ENCODE data around the gene MATN3.
"Not testable (repeated sequence)": the region's sequence is repeated elsewhere in the genome, so short reads cannot be mapped to it uniquely, and the experiment has no call there.

MATN3 gene, protein sequence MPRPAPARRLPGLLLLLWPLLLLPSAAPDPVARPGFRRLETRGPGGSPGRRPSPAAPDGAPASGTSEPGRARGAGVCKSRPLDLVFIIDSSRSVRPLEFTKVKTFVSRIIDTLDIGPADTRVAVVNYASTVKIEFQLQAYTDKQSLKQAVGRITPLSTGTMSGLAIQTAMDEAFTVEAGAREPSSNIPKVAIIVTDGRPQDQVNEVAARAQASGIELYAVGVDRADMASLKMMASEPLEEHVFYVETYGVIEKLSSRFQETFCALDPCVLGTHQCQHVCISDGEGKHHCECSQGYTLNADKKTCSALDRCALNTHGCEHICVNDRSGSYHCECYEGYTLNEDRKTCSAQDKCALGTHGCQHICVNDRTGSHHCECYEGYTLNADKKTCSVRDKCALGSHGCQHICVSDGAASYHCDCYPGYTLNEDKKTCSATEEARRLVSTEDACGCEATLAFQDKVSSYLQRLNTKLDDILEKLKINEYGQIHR

GRCh38 chr2:20012282-20013125 is at the start of gene MATN3:
Gene MATN3 (minus strand): TSS chr2:20012668. CDS start chr2:20012631, 37 bp downstream.
- DNase-seq (ENCODE audit: low spot score), result no peak

- no peak for DNase-seq (ENCODE audit: low spot score)
These were observed 49.5 kb upstream of the MATN3 start for GRCh38 chr2:20061940-20062339.

DNA sequence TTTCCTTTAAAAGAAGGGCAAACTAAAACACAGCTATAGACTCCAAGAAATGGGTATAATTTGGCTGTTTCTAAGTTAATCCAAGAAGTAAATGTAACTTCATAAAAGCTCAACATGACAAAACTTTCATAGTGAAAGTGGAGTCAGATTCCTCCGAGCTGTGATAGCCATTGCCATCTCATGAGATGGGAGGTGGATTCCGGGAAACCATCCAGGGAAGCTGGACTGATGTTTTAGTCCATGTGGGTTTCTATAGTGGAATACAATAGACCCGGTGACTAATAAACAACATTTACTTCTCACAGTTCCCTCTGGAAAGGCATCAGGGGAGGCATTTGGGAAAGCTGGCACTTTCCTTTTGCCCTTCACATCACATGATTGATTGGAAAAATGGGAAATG is 49.0 kb upstream of the MATN3 start:
- DNase-seq (ENCODE audit: low spot score), result no peak

DNA sequence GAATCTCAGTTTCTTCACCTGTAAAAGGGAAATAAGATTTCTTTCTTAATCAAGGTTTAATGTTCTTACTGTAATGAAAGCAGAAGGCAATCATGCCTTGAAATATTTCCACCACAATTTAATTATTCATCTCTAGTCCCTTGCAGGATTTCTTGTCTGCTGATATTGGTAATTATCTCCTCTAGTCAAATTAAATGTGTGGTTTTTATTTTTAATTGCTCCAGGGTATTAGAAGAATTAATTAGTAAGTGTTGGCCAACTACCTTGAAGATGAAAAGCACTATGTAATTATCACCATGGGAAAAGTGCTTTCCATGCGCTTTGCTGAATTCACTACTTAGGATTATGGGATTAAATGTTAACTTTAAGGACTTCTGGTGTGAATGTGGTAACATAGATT is 47.6 kb upstream of the MATN3 start:
- no peak for DNase-seq (ENCODE audit: low spot score)

DNA sequence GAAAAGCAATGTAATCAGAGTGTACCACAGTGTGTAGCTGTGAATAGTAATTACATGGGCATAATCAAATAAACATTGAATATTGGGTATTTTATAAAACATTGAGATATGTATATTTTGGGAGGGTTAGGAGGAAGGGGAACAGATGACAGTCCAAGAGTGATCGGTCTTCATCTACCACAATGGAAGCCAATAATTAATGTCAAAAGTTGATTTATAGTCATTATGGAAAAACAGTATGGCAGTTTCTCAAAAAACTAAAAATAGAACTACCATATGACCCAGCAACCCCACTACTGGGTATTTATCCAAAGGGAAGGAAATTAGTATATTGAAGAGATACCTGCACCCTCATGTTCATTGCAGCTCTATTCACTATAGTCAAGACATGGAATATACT is 44.8 kb upstream of the MATN3 start:
- DNase-seq (ENCODE audit: low spot score), result no peak

GRCh38 chr2:20054931-20055330 is 42.5 kb upstream of the MATN3 start:
- DNase-seq (ENCODE audit: low spot score), result no peak

GRCh38 chr2:20054119-20054518 is 41.7 kb upstream of the MATN3 start:
- DNase-seq (ENCODE audit: low spot score), result no peak

GRCh38 chr2:20052861-20053281 is 40.4 kb upstream of the MATN3 start:
- DNase-seq (ENCODE audit: low spot score), result no peak

GRCh38 chr2:20052229-20052851 is 39.9 kb upstream of the MATN3 start:
- no peak for DNase-seq (ENCODE audit: low spot score)

- DNase-seq (ENCODE audit: low spot score), result peak; percentile 99
These were observed 39.2 kb upstream of the MATN3 start, which contains the start of gene LAPTM4A for GRCh38 chr2:20051532-20052228. Gene LAPTM4A (minus strand): TSS chr2:20051628. CDS start chr2:20051520, 108 bp downstream.

- peak; percentile 73 for DNase-seq (ENCODE audit: low spot score)
These were observed 38.4 kb upstream of the MATN3 start for GRCh38 chr2:20050646-20051531.

DNA sequence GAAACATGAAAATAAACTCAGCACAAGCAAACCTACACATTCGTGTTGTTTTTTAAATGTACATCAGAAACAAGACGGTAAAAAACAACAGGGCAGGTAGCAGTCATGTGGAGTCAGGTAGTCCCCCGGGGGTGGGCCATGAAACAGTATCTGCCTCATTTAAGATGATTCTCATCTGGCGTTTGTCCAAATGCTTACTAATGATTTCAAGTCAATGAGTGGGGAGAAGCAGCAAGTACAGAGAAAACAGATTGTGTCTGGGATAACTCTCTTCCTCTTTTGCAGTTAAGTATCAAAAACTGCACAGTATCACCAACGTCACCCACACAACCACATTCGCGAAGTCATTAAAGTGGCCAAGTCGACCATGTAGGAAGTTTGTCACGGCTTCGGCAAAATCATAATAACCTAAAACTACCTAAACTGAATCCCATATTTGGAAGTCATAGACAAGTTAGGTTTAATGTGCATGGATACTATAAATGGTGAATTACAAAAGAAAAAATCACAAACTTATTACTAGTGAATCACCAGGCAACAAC is 37.7 kb upstream of the MATN3 start:
- DNase-seq (ENCODE audit: low spot score), result peak; percentile 49

DNA sequence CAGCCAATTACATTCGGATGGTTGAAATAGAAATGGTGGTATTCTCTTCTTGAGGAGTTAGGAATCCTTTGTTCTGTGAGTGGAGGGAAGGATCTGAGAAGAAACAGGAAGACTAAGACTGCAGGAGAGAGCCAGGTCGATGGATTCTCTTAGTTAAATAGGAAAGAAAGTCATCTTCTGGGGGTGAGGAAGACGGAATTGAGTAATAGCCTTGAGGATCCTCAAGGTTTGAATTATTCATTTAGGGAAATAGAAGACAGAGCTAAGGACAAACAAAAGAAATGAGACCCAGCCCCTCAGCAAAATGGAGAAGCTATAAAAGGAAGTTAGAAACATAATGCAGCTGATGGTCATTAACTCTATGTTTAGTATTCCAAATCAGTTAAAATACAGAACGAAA is 37.2 kb upstream of the MATN3 start:
- peak; percentile 37 for DNase-seq (ENCODE audit: low spot score)

DNA sequence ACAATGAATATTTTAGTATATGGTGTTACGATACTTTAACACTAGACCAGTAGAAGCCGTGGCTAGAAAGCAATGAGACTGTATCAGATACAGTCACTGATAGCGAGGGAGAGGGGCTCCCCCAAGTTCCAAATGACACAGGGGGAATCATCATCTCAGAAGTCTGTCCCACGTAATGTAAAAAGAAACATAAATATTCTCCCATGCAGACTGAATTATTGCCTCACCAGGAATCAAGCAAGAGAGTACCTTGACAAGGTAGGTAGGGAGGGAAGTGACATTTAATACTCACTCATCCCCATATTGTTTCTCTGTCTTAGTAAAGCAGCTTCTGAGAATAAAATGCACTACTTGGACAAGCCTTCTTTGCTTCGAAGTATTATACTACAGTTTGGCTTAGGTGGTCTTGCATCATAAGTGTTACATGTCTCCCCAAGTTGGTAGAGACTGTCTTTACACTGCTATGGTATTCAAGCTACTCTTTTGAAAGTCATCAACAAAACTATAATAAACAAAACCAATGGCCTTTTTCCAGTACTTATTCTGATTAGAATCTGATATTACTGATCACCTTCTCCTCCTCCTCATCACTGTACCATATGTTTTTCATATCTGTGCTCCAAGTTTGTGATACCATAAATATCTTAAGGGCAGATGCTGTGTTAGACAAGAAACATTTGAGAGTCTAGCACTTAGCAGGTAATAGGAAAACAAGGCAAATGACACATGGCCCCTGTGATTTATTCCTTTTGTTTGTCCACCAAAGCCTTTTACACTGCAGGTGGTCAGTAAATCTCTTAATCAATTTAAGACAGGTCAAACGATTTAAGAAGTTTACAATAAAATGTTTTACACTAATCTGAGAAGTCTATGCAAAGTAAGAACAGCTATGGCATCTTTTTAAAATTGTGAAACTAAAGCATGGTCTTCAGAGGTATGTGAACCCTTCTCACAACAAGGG is 36.3 kb upstream of the MATN3 start:
- no peak for DNase-seq (ENCODE audit: low spot score)

GRCh38 chr2:20045712-20046292 is 33.3 kb upstream of the MATN3 start:
- DNase-seq (ENCODE audit: low spot score), result not testable (repeated sequence)

DNA sequence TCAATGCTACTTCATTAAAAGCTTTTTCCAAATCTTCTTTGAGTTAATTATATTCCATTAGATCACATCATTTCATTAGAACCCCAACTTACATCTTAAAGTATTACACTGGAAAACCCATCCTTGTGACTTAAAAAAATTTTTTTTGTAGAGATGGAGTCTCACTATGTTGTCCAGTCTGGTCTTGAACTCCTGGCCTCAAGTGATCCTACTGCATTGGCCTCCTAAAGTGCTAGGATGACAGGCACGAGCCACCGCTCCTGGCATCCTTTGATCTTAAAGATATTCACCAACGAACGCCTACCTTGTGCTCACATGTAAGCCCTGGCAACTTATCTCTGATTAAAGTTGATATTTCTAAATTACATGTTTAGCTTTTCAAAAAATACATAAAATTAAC is 32.3 kb upstream of the MATN3 start:
- DNase-seq (ENCODE audit: low spot score), result no peak

DNA sequence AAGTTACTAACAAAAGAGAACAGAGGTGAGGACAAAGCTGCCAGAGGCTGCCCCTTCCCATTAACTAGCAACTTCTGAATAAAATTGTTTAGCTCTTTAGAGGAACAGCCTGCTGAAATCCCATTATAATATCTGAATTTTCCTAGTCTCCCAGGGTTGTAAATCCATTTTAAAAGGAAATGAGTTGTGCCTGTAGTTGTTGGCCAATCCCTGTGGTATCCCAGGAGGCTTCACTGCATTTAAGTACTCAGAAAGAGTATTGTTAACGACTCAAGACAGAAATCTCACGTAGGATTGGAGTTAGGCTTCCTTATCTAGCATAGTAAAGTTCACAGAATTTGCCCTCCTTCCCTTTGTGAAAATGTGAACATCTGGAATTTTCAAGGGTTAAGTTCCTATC is 30.1 kb upstream of the MATN3 start:
- no peak for DNase-seq (ENCODE audit: low spot score)

- no peak for DNase-seq (ENCODE audit: low spot score)
These were observed 28.2 kb upstream of the MATN3 start for GRCh38 chr2:20040489-20041172.

Measured in globus pallidus (tissue), 1 donor.